Tibial nerve (tissue), 4 donors: ENCODE results near the gene FANCE. TPM values are rescaled to one million over a fixed set of nuclear protein-coding genes. Genes with fewer than 3 reads are reported as not detected.

ENCODE experiments used
- DNase-seq, 2 donors: peaks; one replicate each; pipeline ENCODE4 v3.0.0-alpha.2; 2019; ENCODE audit warnings: low spot score in 2 of 2
- H3K27ac ChIP-seq, 4 donors: fragments of 200-600 bp; sonication (generic) in 3 of 4; one replicate each; pipeline ENCODE4 v1.5.1; 2017 to 2019; ENCODE audit warnings: mild to moderate bottlenecking in 1 of 4
- H3K27me3 ChIP-seq, 2 donors: fragments of 200-600 bp; sonication (generic) in 1 of 2; one replicate each; pipeline versions ENCODE4 v1.5.1 to v1.6.0; 2017 to 2019
- H3K36me3 ChIP-seq, 3 donors: fragments of 200-600 bp; sonication (generic); one replicate each; pipeline ENCODE4 v1.5.1; 2018 to 2019
- H3K4me1 ChIP-seq, 4 donors: fragments of 200-600 bp; sonication (generic) in 3 of 4; one replicate each; pipeline ENCODE4 v1.5.1; 2017 to 2019
- H3K4me3 ChIP-seq, 4 donors: fragments of 200-600 bp; sonication (generic) in 3 of 4; one replicate each; pipeline ENCODE4 v1.5.1; 2017 to 2019; ENCODE audit warnings: mild to moderate bottlenecking in 1 of 4, moderate library complexity in 1 of 4
- H3K9me3 ChIP-seq, 4 donors: fragments of 200-600 bp; sonication (generic) in 3 of 4; one replicate each; pipeline ENCODE4 v1.5.1; 2017 to 2019
- EP300 ChIP-seq, 2 donors: sonication (generic); formaldehyde crosslinking; IDR thresholded peaks; one replicate each; pipeline ENCODE4 v1.6.1; 2017; ENCODE audit warnings: antibody characterized with exemption in 2 of 2, mild to moderate bottlenecking in 1 of 2
- POLR2A ChIP-seq, 2 donors: fragments of 450-650 bp; IDR thresholded peaks; one replicate each; pipeline ENCODE4 v1.6.1; 2017; ENCODE audit warnings: antibody characterized with exemption in 2 of 2, mild to moderate bottlenecking in 2 of 2, moderate library complexity in 2 of 2
- WGBS, 2 donors: methylation state at CpG; one replicate each; pipeline ENCODE4 v1.1.5; 2018; 5-methylcytosine and 5-hydroxymethylcytosine counted together
- total RNA-seq, 4 donors: library from RNA; depleted of rRNA; stranded (reverse); fragments of >200 nt; gene quantifications; one replicate each; pipeline ENCODE4 v1.1.0, GENCODE V29; 2016
- TF ChIP-seq, protein P1 (sequence below), 5 experiments: fragments of 200-600 bp in 3 of 5; fragments of 450-650 bp in 2 of 5; sonication (generic) in 3 of 5; IDR thresholded peaks; one replicate each; pipeline ENCODE4 v1.5.1; 2016 to 2019; ENCODE audit warnings: antibody characterized with exemption in 5 of 5, mild to moderate bottlenecking in 3 of 5, moderate library complexity in 2 of 5

The FANCE gene
- total RNA-seq, 4 donors from 2014 or later, result 8.1 to 9.6 (median 8.4) TPM

DNA sequence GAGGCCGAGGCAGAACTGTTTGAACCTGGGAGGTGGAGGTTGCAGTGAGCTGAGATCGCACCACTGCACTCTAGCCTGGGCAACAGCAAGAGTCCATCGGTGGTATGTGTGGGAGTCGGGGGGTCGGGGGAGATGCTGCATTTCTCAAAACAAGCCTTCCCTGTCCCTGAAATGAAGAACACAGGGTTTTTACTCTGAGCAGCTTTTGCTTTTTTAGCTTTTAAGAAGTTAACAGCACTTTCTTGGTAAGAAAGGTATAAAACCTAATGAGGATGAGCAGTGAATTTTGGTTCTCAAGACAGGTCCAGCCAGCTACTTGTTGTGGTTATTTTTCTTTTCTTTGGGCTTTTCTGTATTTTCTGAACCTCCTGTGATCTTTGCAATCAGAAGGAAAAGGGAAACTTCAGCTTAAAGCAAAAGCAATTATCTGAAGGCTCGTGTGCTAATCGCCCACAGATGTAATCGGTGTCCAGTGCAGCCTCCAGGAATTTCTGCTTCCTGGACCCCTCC, 19.8 kb downstream of the FANCE start:
- no peaks in the 10 kb centered on the region for H3K9me3 ChIP-seq
- H3K4me1 ChIP-seq, result peaks cover 0 to 38% (median 3%) of the 10 kb centered on the region in 4 donors
- 48 to 52% methylated on average over 8 of the region's 8 CpGs for WGBS, 2 donors
- H3K27ac ChIP-seq, result peak overlapping the region in 3 of 4 donors; percentile 11 to 34 (median 19)
- H3K36me3 ChIP-seq, result peaks cover 0 to 72% (median 6%) of the 10 kb centered on the region in 3 donors
- H3K27me3 ChIP-seq, result no peaks in the 10 kb centered on the region
- no peak for DNase-seq
- H3K4me3 ChIP-seq, result no peak overlapping the region
- no peak for TF ChIP-seq EP300 (IDR thresholded peaks at IDR 0.05)
- TF ChIP-seq, protein P1, sequence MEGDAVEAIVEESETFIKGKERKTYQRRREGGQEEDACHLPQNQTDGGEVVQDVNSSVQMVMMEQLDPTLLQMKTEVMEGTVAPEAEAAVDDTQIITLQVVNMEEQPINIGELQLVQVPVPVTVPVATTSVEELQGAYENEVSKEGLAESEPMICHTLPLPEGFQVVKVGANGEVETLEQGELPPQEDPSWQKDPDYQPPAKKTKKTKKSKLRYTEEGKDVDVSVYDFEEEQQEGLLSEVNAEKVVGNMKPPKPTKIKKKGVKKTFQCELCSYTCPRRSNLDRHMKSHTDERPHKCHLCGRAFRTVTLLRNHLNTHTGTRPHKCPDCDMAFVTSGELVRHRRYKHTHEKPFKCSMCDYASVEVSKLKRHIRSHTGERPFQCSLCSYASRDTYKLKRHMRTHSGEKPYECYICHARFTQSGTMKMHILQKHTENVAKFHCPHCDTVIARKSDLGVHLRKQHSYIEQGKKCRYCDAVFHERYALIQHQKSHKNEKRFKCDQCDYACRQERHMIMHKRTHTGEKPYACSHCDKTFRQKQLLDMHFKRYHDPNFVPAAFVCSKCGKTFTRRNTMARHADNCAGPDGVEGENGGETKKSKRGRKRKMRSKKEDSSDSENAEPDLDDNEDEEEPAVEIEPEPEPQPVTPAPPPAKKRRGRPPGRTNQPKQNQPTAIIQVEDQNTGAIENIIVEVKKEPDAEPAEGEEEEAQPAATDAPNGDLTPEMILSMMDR (IDR thresholded peaks at IDR 0.05), result no peak
- no peak for TF ChIP-seq POLR2A (IDR thresholded peaks at IDR 0.05)

DNA sequence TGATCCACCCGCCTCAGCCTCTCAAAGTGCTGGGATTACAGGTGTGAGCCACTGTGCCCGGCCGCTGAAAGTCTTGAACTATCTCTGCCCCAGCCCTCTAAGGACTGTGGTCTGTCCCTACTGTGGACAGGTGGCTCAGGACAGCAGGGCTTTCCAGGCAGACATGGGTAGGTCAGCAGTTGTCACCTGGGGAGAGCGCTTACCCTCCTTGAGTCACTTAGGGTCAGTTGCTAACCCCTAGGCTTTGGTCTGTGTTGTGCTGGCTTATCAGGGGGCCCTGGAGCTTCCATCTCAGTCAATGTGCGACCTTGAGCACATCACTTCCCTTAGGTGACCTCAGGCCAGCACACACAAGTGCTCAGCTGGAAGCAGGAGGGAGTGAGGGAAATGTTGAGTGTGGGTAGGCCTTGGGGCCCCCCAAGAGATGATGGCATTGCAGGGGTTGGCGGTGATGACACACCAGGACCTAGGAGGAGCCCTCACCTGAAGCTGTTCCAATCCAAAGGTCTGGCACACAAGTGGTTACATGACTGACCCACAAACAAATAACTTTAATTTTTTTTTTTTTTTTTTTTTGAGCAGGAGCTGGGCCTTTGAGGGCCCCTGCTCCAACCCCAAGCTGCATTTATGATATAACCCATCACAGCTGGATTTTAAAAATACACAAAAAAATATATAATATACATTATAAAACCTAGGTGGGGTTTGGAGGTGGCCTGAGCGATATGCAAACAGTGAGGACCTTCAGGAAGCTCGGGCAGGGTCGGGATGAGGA, 21.1 kb downstream of the FANCE start:
- H3K36me3 ChIP-seq, result peaks cover 0 to 84% (median 6%) of the 10 kb centered on the region in 3 donors
- no peak overlapping the region for H3K27ac ChIP-seq
- no peak for DNase-seq
- TF ChIP-seq POLR2A (IDR thresholded peaks at IDR 0.05) (no peak), EP300 (IDR thresholded peaks at IDR 0.05) (no peak)
- TF ChIP-seq, protein P1 (IDR thresholded peaks at IDR 0.05), result no peak
- 82 to 84% methylated on average over 8 of the region's 9 CpGs for WGBS, 2 donors
- no peaks in the 10 kb centered on the region for H3K9me3 ChIP-seq
- no peaks in the 10 kb centered on the region for H3K27me3 ChIP-seq
- H3K4me3 ChIP-seq, result no peak overlapping the region
- peaks cover 0 to 34% (median 2%) of the 10 kb centered on the region in 4 donors for H3K4me1 ChIP-seq

DNA sequence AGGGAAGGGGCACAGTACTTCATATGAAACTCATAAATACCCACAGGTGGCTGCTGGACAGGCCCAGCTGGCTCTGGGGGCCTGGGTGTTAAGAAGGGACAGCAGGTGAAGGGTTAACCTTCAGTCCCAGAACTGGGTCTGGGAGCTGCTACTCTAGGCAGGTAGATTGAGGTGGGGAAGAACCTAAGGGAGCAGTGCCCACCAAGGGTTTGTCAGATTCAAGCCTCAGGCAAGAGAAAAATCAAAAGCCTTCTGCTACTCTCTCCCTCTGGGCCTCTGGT, 21.7 kb downstream of the FANCE start:
- DNase-seq, result no peak
- peaks cover 0 to 34% (median 2%) of the 10 kb centered on the region in 4 donors for H3K4me1 ChIP-seq
- H3K27ac ChIP-seq, result no peak overlapping the region
- H3K4me3 ChIP-seq, result no peak overlapping the region
- no peaks in the 10 kb centered on the region for H3K9me3 ChIP-seq
- H3K27me3 ChIP-seq, result no peaks in the 10 kb centered on the region
- H3K36me3 ChIP-seq, result peaks cover 0 to 88% (median 6%) of the 10 kb centered on the region in 3 donors
- TF ChIP-seq EP300 (IDR thresholded peaks at IDR 0.05), result no peak
- TF ChIP-seq POLR2A (IDR thresholded peaks at IDR 0.05), result no peak
- TF ChIP-seq, protein P1 (IDR thresholded peaks at IDR 0.05), result no peak

DNA sequence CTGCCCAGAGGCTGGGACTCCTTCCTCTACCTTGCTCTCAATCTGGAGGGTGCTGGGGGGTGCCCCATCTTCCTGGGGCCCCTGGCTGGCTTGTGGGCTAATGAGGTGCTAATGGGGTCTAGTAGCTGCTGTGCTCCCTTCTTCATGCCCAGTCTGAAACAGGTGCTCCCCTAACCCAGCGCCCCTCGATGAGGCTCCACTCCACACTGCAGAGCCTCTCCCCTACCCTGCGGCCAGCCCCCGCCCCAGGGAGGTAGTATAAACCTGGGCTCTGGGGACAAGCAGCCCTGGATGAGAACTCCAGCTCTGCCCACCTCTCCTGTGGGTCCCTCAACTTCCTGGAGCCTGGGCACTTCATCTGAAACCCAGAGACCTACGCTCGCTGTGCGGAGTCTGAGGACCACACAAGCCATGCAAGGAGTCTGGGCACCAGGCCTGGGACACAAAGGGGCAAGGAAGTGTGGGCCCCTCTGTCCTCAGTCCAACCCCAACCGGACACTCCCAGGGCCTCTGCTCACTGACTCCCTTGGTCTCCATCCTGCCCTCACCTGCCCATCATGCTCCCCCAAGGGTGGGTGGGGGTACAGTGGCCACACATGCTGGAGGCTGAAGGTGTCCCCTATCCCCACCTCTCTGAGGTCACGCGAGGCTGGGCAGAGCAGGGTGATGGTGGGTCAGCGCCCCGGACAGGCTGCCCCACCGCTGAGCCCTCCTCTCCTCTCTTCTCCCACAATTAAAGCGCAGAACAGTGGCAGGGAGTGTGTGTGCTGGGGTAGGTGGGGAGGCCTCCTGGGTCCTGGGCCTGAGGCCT, 22.2 kb downstream of the FANCE start:
- TF ChIP-seq, protein P1 (IDR thresholded peaks at IDR 0.05), result no peak
- TF ChIP-seq POLR2A (IDR thresholded peaks at IDR 0.05) (no peak), EP300 (IDR thresholded peaks at IDR 0.05) (no peak)
- Histone ChIP-seq H3K4me1 (peaks cover 0 to 31% (median 2%) of the 10 kb centered on the region in 4 donors), H3K36me3 (peaks cover 2 to 91% (median 6%) of the 10 kb centered on the region in 3 donors), H3K27ac (no peak overlapping the region), H3K4me3 (no peak overlapping the region), H3K9me3 (no peaks in the 10 kb centered on the region), H3K27me3 (no peaks in the 10 kb centered on the region)
- DNase-seq, result no peak
- 84 to 85% methylated on average over 13 to 14 of the region's 14 CpGs for WGBS, 2 donors
